Esophagus squamous epithelium (tissue), 4 donors: ENCODE data around the gene FNBP1L.

Experiments used
- CTCF ChIP-seq, 6 experiments: fragments of 450-650 bp in 4 of 6; fragments of 200-600 bp in 2 of 6; sonication (generic) in 2 of 6; IDR thresholded peaks; one replicate each; pipeline ENCODE4 v1.5.1; 2016 to 2019; ENCODE audit warnings: antibody characterized with exemption in 6 of 6, mild to moderate bottlenecking in 4 of 6, moderate library complexity in 4 of 6
- POLR2A ChIP-seq, 4 donors: fragments of 450-650 bp; IDR thresholded peaks; one replicate each; pipeline ENCODE4 v1.6.1; 2017; ENCODE audit warnings: antibody characterized with exemption in 4 of 4, mild to moderate bottlenecking in 4 of 4, moderate library complexity in 3 of 4

DNA sequence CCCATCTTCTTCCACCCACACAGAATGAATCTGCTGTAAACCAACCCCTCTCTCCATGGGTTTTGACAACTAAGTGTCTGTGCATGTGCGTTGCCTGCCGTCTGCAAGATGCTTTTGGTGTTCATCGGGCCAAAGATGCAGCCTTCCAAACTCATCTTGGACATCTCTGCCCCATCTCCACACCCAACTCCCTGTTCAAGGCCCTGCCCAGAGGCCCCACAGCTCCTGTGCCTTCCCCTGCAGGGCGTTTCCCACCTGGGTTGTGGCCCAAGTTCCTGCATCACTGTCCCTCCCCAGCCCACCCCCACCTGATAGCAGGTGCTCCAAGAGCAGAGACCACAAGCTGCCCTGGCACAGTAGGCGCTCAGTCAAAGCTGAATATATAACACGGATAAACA is 130.5 kb downstream of the FNBP1L start:
- TF ChIP-seq CTCF (IDR thresholded peaks at IDR 0.05) = no peak
- no peak for TF ChIP-seq POLR2A (IDR thresholded peaks at IDR 0.05)
